Stomach (tissue), 9 donors: Measurements from ENCODE around the gene LGALS14. TPM values are rescaled to one million over a fixed set of nuclear protein-coding genes. Genes with fewer than 3 reads are reported as not detected.

Experiments used
- DNase-seq, 2 donors: peaks; one replicate each; pipeline versions ENCODE4 v3.0.0 to v3.0.0-alpha.2; 2013 to 2019
- H3K27ac ChIP-seq, 5 donors: fragments of 200-600 bp in 4 of 5; sonication (generic) in 4 of 5; one replicate each; pipeline ENCODE4 v1.5.1; 2013 to 2019; ENCODE audit warnings: mild to moderate bottlenecking in 1 of 5, moderate library complexity in 1 of 5
- H3K27me3 ChIP-seq, 3 donors: fragments of 200-600 bp; sonication (generic); one replicate each; pipeline ENCODE4 v1.5.1; 2017 to 2019; ENCODE audit warnings: mixed run types in 1 of 3
- H3K36me3 ChIP-seq, 4 donors: fragments of 200-600 bp; sonication (generic); 1 replicate in 3 of 4; 2 replicates in 1 of 4; pipeline ENCODE4 v1.5.1; 2016 to 2019
- H3K4me1 ChIP-seq, 4 donors: fragments of 200-600 bp; sonication (generic); one replicate each; pipeline ENCODE4 v1.5.1; 2016 to 2019
- H3K4me3 ChIP-seq, 4 donors: fragments of 200-600 bp; sonication (generic) in 3 of 4; one replicate each; pipeline ENCODE4 v1.5.1; 2016 to 2019; ENCODE audit warnings: mild to moderate bottlenecking in 1 of 4
- H3K9me3 ChIP-seq, 4 donors: fragments of 200-600 bp; sonication (generic); one replicate each; pipeline ENCODE4 v1.5.1; 2016 to 2019
- CTCF ChIP-seq, 7 experiments: fragments of 450-650 bp in 4 of 7; fragments of 200-600 bp in 3 of 7; sonication (generic) in 3 of 7; IDR thresholded peaks; one replicate each; pipeline ENCODE4 v1.5.1; 2016 to 2019; ENCODE audit warnings: antibody characterized with exemption in 7 of 7, control low read depth in 2 of 7, mild to moderate bottlenecking in 1 of 7
- EP300 ChIP-seq: sonication (generic); formaldehyde crosslinking; IDR thresholded peaks from one replicate; pipeline ENCODE4 v1.6.1; 2017; ENCODE audit warnings: antibody characterized with exemption
- POLR2A ChIP-seq, 4 donors: fragments of 450-650 bp; IDR thresholded peaks; one replicate each; pipeline ENCODE4 v1.6.1; 2016; ENCODE audit warnings: antibody characterized with exemption in 4 of 4, control low read depth in 2 of 4, mild to moderate bottlenecking in 1 of 4, moderate library complexity in 1 of 4
- POLR2AphosphoS5 ChIP-seq, 3 donors: sonication (generic); formaldehyde crosslinking; IDR thresholded peaks; one replicate each; pipeline ENCODE4 v1.6.1; 2016; ENCODE audit warnings: antibody characterized with exemption in 3 of 3
- WGBS, 5 donors: extraction: QIAGEN DNeasy Blood & Tissue Kit in 3 of 5; methylation state at CpG; one replicate each; pipeline versions ENCODE4 v1.1.5 to v1.1.7; 2013 to 2018; 5-methylcytosine and 5-hydroxymethylcytosine counted together
- intact Hi-C: fragments of 100-400 bp; cut with DNase I; formaldehyde crosslinking; loops from one replicate; pipeline ENCODE4 v1.15.1; 2023; ENCODE audit warnings: low total_unique reads
- polyA plus RNA-seq, 3 donors: library from polyadenylated mRNA; stranded (reverse); fragments of 200-250 nt; gene quantifications; one replicate each; pipeline ENCODE4 v1.2.3, GENCODE V29; 2013
- total RNA-seq, 5 donors: library from RNA; depleted of rRNA; stranded (reverse); fragments of >200 nt; gene quantifications; one replicate each; pipeline versions ENCODE4 v1.1.0 to v1.2.3, GENCODE V29; 2014 to 2016
- donor health status: healthy with polysubstance abuse.
- donor health status: Bipolar disorder and iron deficiency.
- donor health status: healthy.

Gene LGALS14
- total and polyA plus RNA-seq, 8 donors, result not detected

- no peak overlapping the region for H3K4me3 ChIP-seq
- no peaks in the 10 kb centered on the region for H3K36me3 ChIP-seq
- DNase-seq, result no peak
- H3K27me3 ChIP-seq, result peaks cover 0 to 11% (median 0%) of the 10 kb centered on the region in 3 donors
- no peaks in the 10 kb centered on the region for H3K9me3 ChIP-seq
- 25 to 43% (median 40%) methylated on average over 4 of the region's 4 CpGs for WGBS, 5 donors
- H3K27ac ChIP-seq, result no peak overlapping the region
- no peaks in the 10 kb centered on the region for H3K4me1 ChIP-seq
- TF ChIP-seq POLR2A (IDR thresholded peaks at IDR 0.05), result no peak
- no peak for TF ChIP-seq CTCF (IDR thresholded peaks at IDR 0.05)
- TF ChIP-seq POLR2AphosphoS5 (IDR thresholded peaks at IDR 0.05), result no peak
- no peak for TF ChIP-seq EP300
- intact Hi-C loops, result no loop called here
Observed at GRCh38 chr19:39729594-39729993, 25.3 kb downstream of the LGALS14 start.

GRCh38 chr19:39731685-39732084, 27.4 kb downstream of the LGALS14 start:
- WGBS, 5 donors, result 29 to 100% (median 86%) methylated on average over 1 of the region's 1 CpG
- intact Hi-C loops, result no loop called here

GRCh38 chr19:39733841-39734240, 29.6 kb downstream of the LGALS14 start:
- Histone ChIP-seq H3K9me3 (no peaks in the 10 kb centered on the region), H3K27ac (no peak overlapping the region), H3K4me1 (no peaks in the 10 kb centered on the region), H3K36me3 (no peaks in the 10 kb centered on the region), H3K4me3 (no peak overlapping the region), H3K27me3 (peaks cover 0 to 11% (median 0%) of the 10 kb centered on the region in 3 donors)
- WGBS, 5 donors, result 79 to 94% (median 89%) methylated on average over 2 of the region's 2 CpGs
- DNase-seq, result no peak
- intact Hi-C loops, result no loop called here
- no peak for TF ChIP-seq POLR2AphosphoS5 (IDR thresholded peaks at IDR 0.05)
- no peak for TF ChIP-seq CTCF (IDR thresholded peaks at IDR 0.05)
- no peak for TF ChIP-seq POLR2A (IDR thresholded peaks at IDR 0.05)
- TF ChIP-seq EP300, result no peak

More at GRCh38 chr19:39731685-39732084, 27.4 kb downstream of the LGALS14 start:
- no peaks in the 10 kb centered on the region for H3K4me1 ChIP-seq
- peaks cover 0 to 11% (median 0%) of the 10 kb centered on the region in 3 donors for H3K27me3 ChIP-seq
- DNase-seq, result no peak
- H3K36me3 ChIP-seq, result no peaks in the 10 kb centered on the region
- no peaks in the 10 kb centered on the region for H3K9me3 ChIP-seq
- no peak overlapping the region for H3K27ac ChIP-seq
- H3K4me3 ChIP-seq, result no peak overlapping the region
- TF ChIP-seq POLR2AphosphoS5 (IDR thresholded peaks at IDR 0.05) (no peak), EP300 (no peak), CTCF (IDR thresholded peaks at IDR 0.05) (no peak)

GRCh38 chr19:39735688-39736087, 31.4 kb downstream of the LGALS14 start:
- TF ChIP-seq POLR2A (IDR thresholded peaks at IDR 0.05) (no peak), POLR2AphosphoS5 (IDR thresholded peaks at IDR 0.05) (no peak), CTCF (IDR thresholded peaks at IDR 0.05) (no peak), EP300 (no peak)
- H3K36me3 ChIP-seq, result no peaks in the 10 kb centered on the region
- H3K27ac ChIP-seq, result no peak overlapping the region
- H3K4me3 ChIP-seq, result no peak overlapping the region
- H3K9me3 ChIP-seq, result no peaks in the 10 kb centered on the region
- intact Hi-C loops, result no loop called here
- 37 to 63% (median 45%) methylated on average over 3 of the region's 3 CpGs for WGBS, 5 donors
- H3K4me1 ChIP-seq, result no peaks in the 10 kb centered on the region
- no peak for DNase-seq
- H3K27me3 ChIP-seq, result peaks cover 0 to 6% (median 0%) of the 10 kb centered on the region in 3 donors
